HG03575 (cell line): Measurements from ENCODE around the gene CEACAM6.
"Not testable (repeated sequence)": the region's sequence is repeated elsewhere in the genome, so short reads cannot be mapped to it uniquely, and the experiment has no call there.

ENCODE experiments used
- ATAC-seq: cut with Tn5 transposase; IDR thresholded peaks from one replicate; pipeline ENCODE4 v1.9.1; 2021; ENCODE audit not compliant: unreplicated experiment, insufficient number of reproducible peaks, low FRiP score; ENCODE audit errors: extremely low read depth

The CEACAM6 gene

DNA sequence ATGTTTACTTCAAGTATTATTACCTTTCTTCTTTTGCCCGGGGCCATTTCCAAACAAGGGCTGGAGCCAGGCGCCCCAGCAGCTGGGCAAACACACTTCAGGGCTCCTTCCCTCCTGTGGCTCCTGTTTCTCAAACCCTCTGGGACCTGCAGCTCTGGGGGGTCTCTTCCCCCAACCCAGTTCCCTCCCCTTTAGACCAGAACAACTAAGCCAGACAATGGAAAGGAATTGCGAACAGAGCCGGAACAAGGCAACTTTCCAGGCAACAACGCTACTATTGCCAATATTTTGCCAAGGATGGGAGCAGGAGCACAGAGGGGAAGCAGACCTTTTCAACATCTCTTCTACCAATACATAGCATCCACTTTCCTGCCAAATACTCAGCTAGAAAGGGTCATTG lies 33.7 kb downstream of the CEACAM6 start:
- not testable (repeated sequence) for ATAC-seq

GRCh38 chr19:41792513-41793413 lies 37.4 kb downstream of the CEACAM6 start:
- ATAC-seq = no peak

DNA sequence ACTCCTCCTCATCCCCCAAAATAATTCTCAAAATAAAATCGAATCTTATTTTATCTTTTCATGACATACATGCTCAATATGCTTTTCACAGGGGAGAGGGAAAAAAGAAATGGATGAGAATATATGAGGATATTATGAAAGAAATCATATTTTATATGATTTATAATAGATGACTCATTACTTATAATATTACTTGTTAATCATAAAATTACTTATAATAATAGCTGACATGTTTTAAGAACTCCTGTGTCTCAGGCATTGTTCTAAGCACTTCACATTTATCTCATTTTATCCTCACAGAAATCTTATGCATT lies 38.0 kb downstream of the CEACAM6 start:
- no peak for ATAC-seq

DNA sequence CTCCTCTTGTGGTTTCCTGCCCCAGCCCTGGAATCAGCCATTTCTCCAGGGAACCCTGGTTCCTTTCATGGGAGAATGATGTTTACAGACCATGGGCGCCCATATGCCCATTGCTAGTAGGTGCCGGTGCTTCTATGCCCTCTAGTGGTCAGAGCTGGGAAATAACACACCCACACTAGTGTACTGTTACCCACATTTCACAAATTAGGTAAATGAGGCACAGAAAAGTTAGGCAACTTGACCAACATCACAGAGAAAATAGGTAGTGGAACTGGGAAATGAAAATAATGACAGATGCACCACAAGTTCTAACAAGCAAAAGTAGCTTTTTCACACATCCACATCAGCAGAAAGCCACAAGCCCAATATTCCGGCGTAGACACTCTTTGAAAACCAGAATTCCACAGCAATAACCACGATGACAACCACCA lies 39.7 kb downstream of the CEACAM6 start:
- no peak for ATAC-seq

DNA sequence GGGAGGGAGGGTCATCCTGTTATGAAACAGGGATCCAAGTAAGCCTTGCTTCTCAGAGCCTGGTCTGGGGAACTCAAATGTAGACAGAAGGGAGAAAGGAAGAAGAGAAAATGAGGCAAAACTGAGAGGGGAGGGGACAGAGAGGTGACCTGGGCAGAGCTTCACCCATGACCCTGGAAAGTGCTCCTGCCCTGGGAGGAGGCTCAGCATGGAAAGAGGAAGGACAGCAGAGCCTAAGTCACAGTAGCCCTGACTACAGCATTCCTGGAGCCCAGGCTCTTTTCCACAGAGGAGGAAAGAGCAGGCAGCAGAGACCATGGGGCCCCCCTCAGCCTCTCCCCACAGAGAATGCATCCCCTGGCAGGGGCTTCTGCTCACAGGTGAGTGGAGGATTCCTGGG lies 41.0 kb downstream of the CEACAM6 start, which contains the start of gene CEACAM3:
Gene CEACAM3, plus strand, starts transcription at position 226 of the 400 bp plus-strand sequence. Its CDS starts 91 bp downstream, at position 317.
- ATAC-seq = no peak

- ATAC-seq = no peak
Measured at GRCh38 chr19:41796901-41797300, 41.6 kb downstream of the CEACAM6 start.

DNA sequence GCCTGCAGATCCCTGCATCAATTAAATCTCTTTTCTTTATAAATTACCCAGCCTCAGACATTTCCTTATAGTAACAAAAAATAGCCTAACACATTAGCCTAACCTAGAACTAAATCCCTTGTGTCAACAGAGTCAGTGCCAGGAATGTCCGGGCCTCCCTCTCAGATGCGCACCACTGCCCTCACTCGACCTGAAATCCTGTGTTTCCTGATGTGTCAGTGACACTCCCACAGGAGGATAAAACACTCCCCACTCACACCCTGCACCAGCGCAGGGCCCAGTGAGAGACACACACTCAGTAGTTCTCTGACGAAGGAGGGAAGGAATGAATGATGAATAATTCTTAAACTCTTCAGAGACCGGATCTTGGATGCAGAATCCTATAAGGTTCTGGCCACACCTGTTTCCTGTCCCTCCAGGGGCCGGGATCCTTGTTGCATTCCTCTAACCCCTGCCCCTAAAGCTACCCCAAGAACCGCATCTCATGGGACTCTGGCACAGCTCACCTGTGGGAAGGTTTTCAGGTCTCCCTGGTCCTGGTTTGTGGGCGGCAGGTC lies 44.2 kb downstream of the CEACAM6 start:
- no peak for ATAC-seq

- ATAC-seq = no peak
Measured at GRCh38 chr19:41801031-41801430, 45.7 kb downstream of the CEACAM6 start.

- no peak for ATAC-seq
Measured at GRCh38 chr19:41801792-41802211, 46.5 kb downstream of the CEACAM6 start.

DNA sequence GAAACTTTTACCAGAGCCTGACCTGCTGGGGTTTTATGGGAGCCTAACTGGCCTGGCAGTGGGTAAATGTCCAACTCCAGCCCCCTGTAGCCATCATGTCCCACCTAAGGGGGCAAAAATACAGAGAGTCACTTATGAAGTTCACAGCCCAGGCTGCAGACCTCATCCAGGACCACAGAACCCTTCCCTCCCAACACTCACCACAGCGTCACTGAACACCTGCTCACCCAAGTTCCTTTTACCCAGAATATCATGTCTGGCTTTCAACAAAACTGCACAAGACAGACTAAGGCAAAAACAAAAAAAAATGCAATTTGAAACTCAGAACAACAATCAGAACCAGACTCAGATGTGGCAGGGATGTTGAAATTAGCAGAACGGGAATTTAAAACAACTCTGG lies 47.4 kb downstream of the CEACAM6 start:
- ATAC-seq = no peak

DNA sequence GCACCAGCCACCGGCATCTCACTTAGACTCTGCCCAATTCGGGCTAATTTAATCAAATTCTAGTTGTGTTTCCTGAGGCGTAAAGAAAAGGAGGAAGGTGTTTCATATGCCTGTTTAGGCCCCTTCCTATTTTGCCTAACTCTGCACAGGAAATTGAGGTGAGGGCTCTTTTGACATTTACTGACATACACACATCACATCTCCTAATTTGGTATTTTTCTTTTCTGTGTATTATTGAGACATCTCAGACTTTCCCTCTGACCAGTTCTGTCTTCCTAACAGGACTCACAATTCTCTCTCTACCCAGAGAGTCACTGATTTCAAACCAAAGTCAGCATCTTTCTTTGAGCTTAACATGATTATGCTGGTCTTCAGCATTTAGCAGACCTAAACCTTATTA lies 49.0 kb downstream of the CEACAM6 start:
- ATAC-seq = no peak

DNA sequence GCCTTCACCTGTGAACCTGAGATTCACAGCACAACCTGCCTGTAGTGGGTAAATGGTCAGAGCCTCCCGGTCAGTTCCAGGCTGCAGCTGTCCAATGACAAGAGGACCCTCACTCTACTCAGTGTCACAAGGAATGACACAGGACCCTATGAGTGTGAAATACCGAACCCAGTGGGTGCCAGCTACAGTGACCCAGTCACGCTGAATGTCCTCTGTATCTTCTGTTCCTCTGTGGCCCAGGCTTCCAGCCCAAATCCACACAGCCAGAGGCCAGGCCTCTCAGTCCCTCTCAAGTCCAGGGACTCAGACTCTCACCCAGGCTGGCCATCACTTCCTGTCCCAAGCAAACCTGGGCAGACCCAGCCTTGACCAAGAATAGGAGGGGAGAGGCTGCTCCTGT lies 51.8 kb downstream of the CEACAM6 start:
- ATAC-seq = no peak

DNA sequence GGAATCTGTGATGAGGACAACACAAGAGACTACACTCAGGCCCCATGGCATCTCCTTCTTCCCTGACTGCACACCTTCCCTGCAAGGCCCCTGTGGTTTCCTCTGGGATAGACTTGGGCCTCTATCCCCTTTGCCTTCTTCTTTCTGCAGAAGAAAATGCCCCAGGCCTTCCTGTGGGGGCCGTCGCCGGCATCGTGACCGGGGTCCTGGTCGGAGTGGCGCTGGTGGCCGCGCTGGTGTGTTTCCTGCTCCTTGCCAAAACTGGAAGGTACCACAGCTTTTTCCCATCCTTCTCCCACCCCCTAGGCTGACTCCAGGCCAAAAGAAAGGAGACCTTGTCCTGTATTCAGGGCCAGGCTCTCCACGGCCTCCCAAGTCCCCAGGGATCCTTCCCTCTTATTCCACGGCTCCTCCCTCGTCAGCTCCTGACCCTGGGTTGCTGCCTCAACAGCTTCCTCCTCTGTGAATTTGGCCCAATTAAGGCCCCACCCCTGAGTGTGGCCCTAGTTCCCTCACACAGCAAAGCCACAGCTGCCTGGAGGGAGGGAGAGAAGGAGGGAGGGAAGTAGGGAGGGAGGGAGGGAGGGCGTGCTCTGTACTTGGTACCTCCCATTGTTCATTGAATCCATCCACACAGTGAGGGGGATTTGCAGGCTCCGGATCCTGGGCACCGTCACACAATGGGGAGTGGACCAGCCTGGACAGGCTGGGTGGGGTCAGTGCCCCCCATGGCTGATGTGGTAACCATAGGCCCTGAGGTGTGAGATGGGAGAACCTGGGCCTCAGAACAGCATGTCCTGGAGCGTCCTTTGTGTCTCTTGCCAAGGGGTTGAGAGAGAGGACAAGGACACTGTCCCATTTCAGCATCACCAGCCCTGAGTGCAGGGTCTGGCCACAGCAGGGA lies 53.6 kb downstream of the CEACAM6 start:
- no peak for ATAC-seq

- no peak for ATAC-seq
Measured at GRCh38 chr19:41810301-41810700, 55.0 kb downstream of the CEACAM6 start.

DNA sequence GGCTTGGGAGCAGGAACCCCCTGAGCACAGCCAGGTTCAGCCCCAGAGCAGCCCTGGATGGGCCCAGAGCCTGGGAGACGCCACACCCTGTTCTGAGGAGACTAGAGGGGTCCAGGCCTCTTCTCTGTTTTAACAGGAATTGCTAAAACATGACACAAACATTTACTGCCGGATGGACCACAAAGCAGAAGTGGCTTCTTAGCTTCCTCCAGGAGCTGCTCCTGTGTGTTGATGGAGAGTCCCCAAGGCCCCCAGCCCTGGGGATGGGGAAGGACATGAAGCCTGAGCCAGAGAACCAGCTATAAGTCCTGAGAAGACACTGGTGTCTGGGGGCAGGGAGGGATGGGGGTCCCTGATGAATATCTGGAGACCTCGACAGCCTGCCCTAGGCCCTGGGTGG lies 55.7 kb downstream of the CEACAM6 start:
- ATAC-seq = no peak

DNA sequence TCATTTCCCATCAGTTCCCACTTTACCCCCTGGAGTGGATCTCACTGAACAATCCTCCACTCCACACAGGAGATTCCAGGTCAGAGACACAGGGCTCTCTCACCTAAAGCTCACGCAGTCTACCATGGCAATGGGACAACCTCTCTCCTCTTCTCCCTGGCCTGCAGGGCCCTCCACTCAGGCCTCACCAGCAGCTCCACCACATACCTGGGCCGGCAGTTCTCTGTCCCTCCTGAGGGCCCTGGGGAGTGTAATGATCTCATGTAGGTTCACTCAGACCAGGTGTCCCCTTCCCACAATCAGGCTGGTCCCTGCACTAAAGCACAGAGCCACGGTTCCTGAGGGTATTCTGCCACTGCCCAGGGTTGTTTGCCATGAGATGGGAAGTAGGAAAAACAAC lies 56.7 kb downstream of the CEACAM6 start:
- ATAC-seq = no peak

- ATAC-seq = no peak
Measured at GRCh38 chr19:41813911-41814310, 58.6 kb downstream of the CEACAM6 start.

DNA sequence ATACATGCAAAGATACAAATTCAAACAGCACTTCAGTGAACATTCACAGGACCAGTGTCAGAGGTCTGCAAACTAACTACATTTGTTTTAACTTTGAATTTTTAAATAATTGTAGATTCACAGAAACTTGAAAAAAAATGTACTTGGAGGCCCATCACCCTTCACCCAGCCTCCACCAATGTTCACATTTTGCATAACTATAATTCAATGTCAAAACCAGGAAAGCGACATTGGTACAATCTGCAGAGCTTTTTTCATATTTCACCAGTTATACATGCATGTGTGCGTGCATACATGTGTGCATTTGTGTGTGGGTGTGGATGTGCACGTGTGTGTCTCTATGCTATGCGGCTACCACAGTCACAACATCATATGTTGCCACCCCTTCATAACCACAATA lies 60.0 kb downstream of the CEACAM6 start:
- no peak for ATAC-seq

GRCh38 chr19:41816761-41817160 lies 61.4 kb downstream of the CEACAM6 start:
- ATAC-seq = no peak
